Measurements from ENCODE around the gene ATP6AP1. TPM values are rescaled to one million over a fixed set of nuclear protein-coding genes. Genes with fewer than 3 reads are reported as not detected.
"Not testable (repeated sequence)": the region's sequence is repeated elsewhere in the genome, so short reads cannot be mapped to it uniquely, and the experiment has no call there.

The ATP6AP1 gene
- total RNA-seq, 1 experiment from 2014 or later = 119 TPM

- Histone ChIP-seq H3K9me3 (ENCODE audit: insufficient read depth, low read depth) (no peaks in the 10 kb centered on the region), H3K4me1 (replicated peaks; ENCODE audit: insufficient read depth) (no peaks in the 10 kb centered on the region), H3K27me3 (ENCODE audit: insufficient read depth, low read depth) (no peaks in the 10 kb centered on the region), H3K36me3 (ENCODE audit: low read depth) (no peaks in the 10 kb centered on the region), H3F3A (ENCODE audit: insufficient read depth, low read depth) (no peaks in the 10 kb centered on the region), H3K4me3 (no peak overlapping the region), H4K20me1 (ENCODE audit: insufficient read depth) (no peaks in the 10 kb centered on the region), H3K27ac (no peak overlapping the region), H3K9me2 (ENCODE audit: insufficient read depth) (no peaks in the 10 kb centered on the region), H3K4me2 (no peak overlapping the region), H2AFZ (no peak overlapping the region), H3K79me2 (ENCODE audit: low read depth) (peaks cover 12% of the 10 kb centered on the region; the same call in 1 of the 2 replicates)
- no TSS peak for BruUV-seq (replicated peaks)
- POLR2A ChIA-PET (ENCODE audit: unreplicated experiment) = interaction anchor here (0.5 kb wide), 1 partner anchor 9 kb away, joined by 3 read pairs; no protein-coding TSS in a partner anchor
- DNase-seq = no peak
- CTCF ChIA-PET = interaction anchor here (2.1 kb wide), 1 partner anchor 11 kb away, joined by 9 read pairs; no protein-coding TSS in a partner anchor
- intact Hi-C loops (cut with micrococcal nuclease; ENCODE audit: unreplicated experiment) = no loop called here
- TF ChIP-seq CTCF (conservative IDR thresholded peaks at IDR 0.05) = no peak
- TF ChIP-seq EZH2 (IDR thresholded peaks at IDR 0.05; ENCODE audit: low read depth) = no peak
Measured at GRCh38 chrX:154384284-154384892, 44.1 kb upstream of the ATP6AP1 start.

- POLR2A ChIA-PET (ENCODE audit: unreplicated experiment); H3K4me3 ChIP-seq; CTCF ChIA-PET; DNase-seq; H3K4me2 ChIP-seq; H3K4me1 ChIP-seq (replicated peaks; ENCODE audit: insufficient read depth); H3F3A ChIP-seq (ENCODE audit: insufficient read depth, low read depth); intact Hi-C loops (cut with micrococcal nuclease; ENCODE audit: unreplicated experiment); H3K27ac ChIP-seq; H3K36me3 ChIP-seq (ENCODE audit: low read depth); BruUV-seq (replicated peaks); H2AFZ ChIP-seq; H4K20me1 ChIP-seq (ENCODE audit: insufficient read depth); H3K9me3 ChIP-seq (ENCODE audit: insufficient read depth, low read depth); H3K27me3 ChIP-seq (ENCODE audit: insufficient read depth, low read depth); H3K9me2 ChIP-seq (ENCODE audit: insufficient read depth); H3K79me2 ChIP-seq (ENCODE audit: low read depth): not testable (repeated sequence)
Measured at GRCh38 chrX:154388094-154388493, 40.4 kb upstream of the ATP6AP1 start.

GRCh38 chrX:154388649-154389048 lies 39.8 kb upstream of the ATP6AP1 start:
- H3K9me3 ChIP-seq (ENCODE audit: insufficient read depth, low read depth); BruUV-seq (replicated peaks); CTCF ChIA-PET; H3K79me2 ChIP-seq (ENCODE audit: low read depth); H3K4me1 ChIP-seq (replicated peaks; ENCODE audit: insufficient read depth); H3K4me2 ChIP-seq; intact Hi-C loops (cut with micrococcal nuclease; ENCODE audit: unreplicated experiment); H3K4me3 ChIP-seq; H2AFZ ChIP-seq; H3K27me3 ChIP-seq (ENCODE audit: insufficient read depth, low read depth); H3F3A ChIP-seq (ENCODE audit: insufficient read depth, low read depth); H4K20me1 ChIP-seq (ENCODE audit: insufficient read depth); DNase-seq; POLR2A ChIA-PET (ENCODE audit: unreplicated experiment); H3K27ac ChIP-seq; H3K36me3 ChIP-seq (ENCODE audit: low read depth); H3K9me2 ChIP-seq (ENCODE audit: insufficient read depth): not testable (repeated sequence)

GRCh38 chrX:154389812-154390747 lies 38.4 kb upstream of the ATP6AP1 start:
- H3K27ac ChIP-seq; H3K9me2 ChIP-seq (ENCODE audit: insufficient read depth); H4K20me1 ChIP-seq (ENCODE audit: insufficient read depth); H3F3A ChIP-seq (ENCODE audit: insufficient read depth, low read depth); H2AFZ ChIP-seq; H3K79me2 ChIP-seq (ENCODE audit: low read depth); POLR2A ChIA-PET (ENCODE audit: unreplicated experiment); H3K4me1 ChIP-seq (replicated peaks; ENCODE audit: insufficient read depth); H3K9me3 ChIP-seq (ENCODE audit: insufficient read depth, low read depth); BruUV-seq (replicated peaks); H3K27me3 ChIP-seq (ENCODE audit: insufficient read depth, low read depth); CTCF ChIA-PET; H3K36me3 ChIP-seq (ENCODE audit: low read depth); H3K4me2 ChIP-seq; H3K4me3 ChIP-seq; intact Hi-C loops (cut with micrococcal nuclease; ENCODE audit: unreplicated experiment): not testable (repeated sequence)
- DNase-seq = peak in 1 of 2 experiments; percentile 55

GRCh38 chrX:154396363-154396762 lies 32.1 kb upstream of the ATP6AP1 start:
- POLR2A ChIA-PET (ENCODE audit: unreplicated experiment) = interaction anchor here (0.6 to 1.0 kb wide), 6 partner anchors 22 to 378 kb away, joined by 3 to 10 read pairs (median 4); no protein-coding TSS in a partner anchor
- Histone ChIP-seq H3K4me1 (replicated peaks; ENCODE audit: insufficient read depth) (peaks cover 12% of the 10 kb centered on the region), H4K20me1 (ENCODE audit: insufficient read depth) (peaks cover 20% of the 10 kb centered on the region), H3K4me3 (peak overlapping the region; percentile 93; the same call in 1 of the 2 replicates), H3K79me2 (ENCODE audit: low read depth) (peaks cover 29% of the 10 kb centered on the region), H3K4me2 (peak overlapping the region; percentile 66), H3F3A (ENCODE audit: insufficient read depth, low read depth) (peaks cover 41% of the 10 kb centered on the region), H3K36me3 (ENCODE audit: low read depth) (peaks cover 20% of the 10 kb centered on the region), H3K27ac (peak overlapping the region; percentile 97)
- BruUV-seq (replicated peaks); H3K9me2 ChIP-seq (ENCODE audit: insufficient read depth); H3K9me3 ChIP-seq (ENCODE audit: insufficient read depth, low read depth); H3K27me3 ChIP-seq (ENCODE audit: insufficient read depth, low read depth); H2AFZ ChIP-seq: not testable (repeated sequence)
- intact Hi-C loops (cut with micrococcal nuclease; ENCODE audit: unreplicated experiment) = loop anchor here (5.0 kb wide), 4 partner anchors 46 to 136 kb away; partner anchors contain the start of genes FAM50A, PLXNA3 and UBL4A
- peak in 1 of 2 experiments; percentile 57 for DNase-seq
- CTCF ChIA-PET = interaction anchor here (4.4 kb wide), 1 partner anchor 22 kb away, joined by 14 read pairs; the partner anchor contains the start of gene FLNA
